Body of pancreas (tissue), 4 donors: ENCODE data around the gene NLRP1. TPM values are rescaled to one million over a fixed set of nuclear protein-coding genes. Genes with fewer than 3 reads are reported as not detected.

Experiments
- ATAC-seq: fragments of 150-250 bp; one replicate; pipeline ENCODE4 v1.9.1; 2016
- DNase-seq, 4 donors: peaks; one replicate each; pipeline ENCODE4 v3.0.0-alpha.2; 2019
- H3K27ac ChIP-seq, 4 donors: fragments of 200-600 bp; sonication (generic); 1 replicate in 3 of 4; 2 replicates in 1 of 4; pipeline versions ENCODE4 v1.5.1 to v1.6.1; 2016 to 2019; ENCODE audit warnings: mild to moderate bottlenecking in 1 of 4, mixed read lengths in 1 of 4, moderate library complexity in 1 of 4
- H3K27me3 ChIP-seq, 2 donors: fragments of 200-600 bp; sonication (generic); one replicate each; pipeline ENCODE4 v1.6.0; 2016; ENCODE audit warnings: mild to moderate bottlenecking in 1 of 2
- H3K36me3 ChIP-seq, 2 donors: fragments of 200-600 bp; sonication (generic); replicated peaks in 1 of 2; 2 replicates each; pipeline ENCODE4 v1.5.1; 2016; ENCODE audit warnings: low read depth in 2 of 2; ENCODE audit not compliant: insufficient read depth in 1 of 2
- H3K4me1 ChIP-seq: fragments of 200-600 bp; sonication (generic); one replicate; pipeline ENCODE4 v1.6.0; 2016
- H3K4me3 ChIP-seq, 2 donors: fragments of 200-600 bp; sonication (generic); 1 replicate in 1 of 2; 2 replicates in 1 of 2; pipeline ENCODE4 v1.5.1; 2016 to 2019
- H3K9me3 ChIP-seq, 3 donors: fragments of 200-600 bp; sonication (generic); 1 replicate in 2 of 3; 2 replicates in 1 of 3; pipeline ENCODE4 v1.5.1; 2016
- POLR2A ChIP-seq, 3 donors: fragments of 450-650 bp; IDR thresholded peaks; one replicate each; pipeline ENCODE4 v1.6.1; 2016; ENCODE audit warnings: antibody characterized with exemption in 3 of 3, mild to moderate bottlenecking in 2 of 3
- WGBS, 2 donors: methylation state at CpG; one replicate each; pipeline ENCODE4 v1.1.5; 2017; 5-methylcytosine and 5-hydroxymethylcytosine counted together
- intact Hi-C: fragments of 100-400 bp; cut with DNase I; formaldehyde crosslinking; loops from one replicate; pipeline ENCODE4 v1.15.1; 2023
- total RNA-seq, 2 donors: library from RNA; depleted of rRNA; stranded (reverse); fragments of >200 nt; gene quantifications; one replicate each; pipeline ENCODE4 v1.1.0, GENCODE V29; 2016
- TF ChIP-seq, protein P1 (sequence below), 7 experiments: fragments of 450-650 bp in 4 of 7; fragments of 200-600 bp in 3 of 7; sonication (generic) in 3 of 7; IDR thresholded peaks; one replicate each; pipeline ENCODE4 v1.5.1; 2016 to 2019; ENCODE audit warnings: antibody characterized with exemption in 7 of 7

The NLRP1 gene
- total RNA-seq, 2 donors from 2014 or later = 8.9 to 14.3 TPM

DNA sequence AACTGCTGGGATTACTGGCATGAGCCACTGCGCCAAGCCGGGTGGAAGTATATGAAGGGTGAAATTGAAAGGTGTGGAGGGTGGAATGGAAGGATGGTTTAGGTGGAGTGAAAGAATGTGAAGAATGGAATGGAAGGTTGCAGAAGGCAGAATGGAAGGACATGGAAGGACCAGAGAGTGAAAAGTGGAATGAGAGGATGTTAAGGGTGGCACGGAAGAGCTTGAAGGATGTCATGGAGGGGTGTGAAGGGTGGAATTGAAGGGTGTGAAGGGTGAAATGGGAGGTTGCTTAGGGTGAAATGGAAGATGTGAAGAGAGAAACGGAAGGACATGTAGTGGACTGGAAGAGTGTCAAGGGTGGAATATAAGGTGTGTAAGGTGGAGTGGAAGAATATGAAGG lies 81.8 kb downstream of the NLRP1 start:
- no peak for TF ChIP-seq POLR2A (IDR thresholded peaks at IDR 0.05)
- TF ChIP-seq, protein P1, sequence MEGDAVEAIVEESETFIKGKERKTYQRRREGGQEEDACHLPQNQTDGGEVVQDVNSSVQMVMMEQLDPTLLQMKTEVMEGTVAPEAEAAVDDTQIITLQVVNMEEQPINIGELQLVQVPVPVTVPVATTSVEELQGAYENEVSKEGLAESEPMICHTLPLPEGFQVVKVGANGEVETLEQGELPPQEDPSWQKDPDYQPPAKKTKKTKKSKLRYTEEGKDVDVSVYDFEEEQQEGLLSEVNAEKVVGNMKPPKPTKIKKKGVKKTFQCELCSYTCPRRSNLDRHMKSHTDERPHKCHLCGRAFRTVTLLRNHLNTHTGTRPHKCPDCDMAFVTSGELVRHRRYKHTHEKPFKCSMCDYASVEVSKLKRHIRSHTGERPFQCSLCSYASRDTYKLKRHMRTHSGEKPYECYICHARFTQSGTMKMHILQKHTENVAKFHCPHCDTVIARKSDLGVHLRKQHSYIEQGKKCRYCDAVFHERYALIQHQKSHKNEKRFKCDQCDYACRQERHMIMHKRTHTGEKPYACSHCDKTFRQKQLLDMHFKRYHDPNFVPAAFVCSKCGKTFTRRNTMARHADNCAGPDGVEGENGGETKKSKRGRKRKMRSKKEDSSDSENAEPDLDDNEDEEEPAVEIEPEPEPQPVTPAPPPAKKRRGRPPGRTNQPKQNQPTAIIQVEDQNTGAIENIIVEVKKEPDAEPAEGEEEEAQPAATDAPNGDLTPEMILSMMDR (IDR thresholded peaks at IDR 0.05) = no peak
- no peaks in the 10 kb centered on the region for H3K9me3 ChIP-seq
- H3K27me3 ChIP-seq = peaks cover 0 to 10% of the 10 kb centered on the region in 2 donors
- DNase-seq (no peak), ATAC-seq (no peak)
- peaks cover 17% of the 10 kb centered on the region for H3K4me1 ChIP-seq
- H3K27ac ChIP-seq = no peak overlapping the region
- H3K4me3 ChIP-seq = no peak overlapping the region
- WGBS, 2 donors = 90 to 94% methylated on average over 4 of the region's 4 CpGs
- intact Hi-C loops = no loop called here
- no peaks in the 10 kb centered on the region for H3K36me3 ChIP-seq

DNA sequence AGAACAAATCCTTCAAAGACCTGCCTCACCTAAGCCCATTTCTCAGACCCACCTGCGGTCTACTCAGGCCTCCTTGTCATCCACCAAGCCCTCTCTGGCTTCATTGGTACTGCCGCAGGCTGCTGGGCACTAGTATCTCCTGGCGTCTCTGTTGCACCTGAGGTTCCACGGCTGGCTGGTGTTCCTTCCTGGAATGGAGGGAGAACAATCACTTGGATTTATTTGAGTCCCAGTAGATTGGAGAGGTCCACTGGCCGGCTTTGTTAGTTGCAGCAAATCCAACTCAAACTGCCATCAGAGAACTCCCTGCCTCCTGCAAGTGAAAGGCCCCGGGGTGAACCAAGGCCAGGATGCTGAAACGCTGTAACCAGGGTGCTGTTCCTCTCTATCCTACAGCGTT lies 82.6 kb downstream of the NLRP1 start:
- Histone ChIP-seq H3K27ac (no peak overlapping the region), H3K9me3 (no peaks in the 10 kb centered on the region), H3K4me1 (peaks cover 17% of the 10 kb centered on the region), H3K4me3 (no peak overlapping the region), H3K27me3 (peaks cover 0 to 10% of the 10 kb centered on the region in 2 donors), H3K36me3 (no peaks in the 10 kb centered on the region)
- intact Hi-C loops = no loop called here
- ATAC-seq (no peak), DNase-seq (no peak)
- WGBS, 2 donors = 75 to 78% methylated on average over 7 to 8 of the region's 8 CpGs
- TF ChIP-seq POLR2A (IDR thresholded peaks at IDR 0.05) = no peak
- TF ChIP-seq, protein P1 (IDR thresholded peaks at IDR 0.05) = no peak

DNA sequence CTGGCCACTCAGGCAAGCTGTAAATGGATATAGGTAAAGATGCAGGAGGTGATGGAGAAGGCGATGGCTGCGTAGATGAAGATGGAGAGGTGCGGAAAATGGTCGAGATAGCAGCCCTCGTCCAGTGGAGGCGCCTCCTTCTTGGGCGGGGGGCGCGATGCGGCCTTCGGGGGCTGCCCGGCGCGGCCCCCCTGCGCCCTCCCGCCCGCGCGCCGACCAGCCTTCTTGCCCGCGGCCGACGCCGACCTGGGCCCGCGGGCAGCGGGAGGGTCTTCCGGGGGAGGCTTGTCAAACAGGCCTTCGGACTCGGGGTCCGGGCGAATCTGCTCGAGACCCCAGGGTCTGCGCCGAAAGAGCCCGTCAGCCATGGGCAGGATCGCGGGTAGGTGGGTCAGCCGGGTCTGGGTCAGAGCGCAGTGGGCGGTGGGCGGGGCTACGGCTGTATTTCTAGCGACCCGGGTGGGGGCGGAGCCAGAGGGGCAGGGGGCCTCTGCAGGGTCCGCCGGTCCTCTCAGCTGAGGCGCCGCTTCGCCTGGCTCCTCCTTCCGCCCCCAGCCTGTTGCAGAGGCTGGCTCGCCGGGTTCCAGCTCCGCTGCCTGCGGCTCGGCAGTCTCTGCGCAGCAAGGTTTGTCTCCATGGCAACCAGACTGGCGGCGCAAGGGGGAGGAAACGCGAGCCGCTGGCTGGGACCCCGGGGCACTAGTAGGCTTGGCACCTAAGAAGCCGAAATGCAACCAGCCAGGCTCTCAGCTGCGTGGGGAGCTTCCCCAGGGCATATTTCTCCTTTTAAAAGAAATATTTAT lies 83.5 kb downstream of the NLRP1 start:
- ATAC-seq = peak; percentile 76
- Histone ChIP-seq H3K27me3 (peaks cover 0 to 10% of the 10 kb centered on the region in 2 donors), H3K36me3 (no peaks in the 10 kb centered on the region), H3K27ac (no peak overlapping the region), H3K9me3 (no peaks in the 10 kb centered on the region), H3K4me3 (peak overlapping the region in 1 of 2 donors; percentile 27), H3K4me1 (peaks cover 17% of the 10 kb centered on the region)
- intact Hi-C loops = no loop called here
- 0 to 2% methylated on average over 10 to 67 of the region's 67 CpGs for WGBS, 2 donors
- DNase-seq = peak; percentile 44 to 75 (median 70)
- TF ChIP-seq, protein P1 (IDR thresholded peaks at IDR 0.05) = no peak
- TF ChIP-seq POLR2A (IDR thresholded peaks at IDR 0.05) = no peak

DNA sequence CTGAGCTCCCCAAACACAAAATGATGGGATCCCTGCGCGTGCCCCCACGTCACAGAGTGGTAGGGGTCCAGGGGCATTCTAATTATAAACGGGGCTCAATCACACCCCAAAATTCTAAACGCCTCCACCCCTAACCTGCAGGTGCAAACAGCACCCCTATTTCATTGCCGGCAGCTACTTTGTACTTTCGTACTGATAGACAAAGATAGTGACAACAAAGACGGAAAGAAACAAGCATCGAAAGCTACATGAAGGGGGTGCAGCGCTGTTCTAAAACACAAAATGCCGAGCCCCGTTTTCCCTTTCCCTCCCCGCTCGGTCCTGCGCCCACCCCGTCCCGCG lies 84.1 kb downstream of the NLRP1 start:
- Histone ChIP-seq H3K4me3 (no peak overlapping the region), H3K27me3 (peaks cover 0 to 10% of the 10 kb centered on the region in 2 donors), H3K27ac (no peak overlapping the region), H3K9me3 (no peaks in the 10 kb centered on the region), H3K4me1 (peaks cover 17% of the 10 kb centered on the region), H3K36me3 (no peaks in the 10 kb centered on the region)
- ATAC-seq (no peak), DNase-seq (no peak)
- TF ChIP-seq POLR2A (IDR thresholded peaks at IDR 0.05) = no peak
- TF ChIP-seq, protein P1 (IDR thresholded peaks at IDR 0.05) = no peak
- intact Hi-C loops = no loop called here
- WGBS, 2 donors = 1% methylated on average over 15 to 18 of the region's 18 CpGs
